Activated CD8-positive, alpha-beta memory T cell treated with anti-CD3 and anti-CD28 coated beads, Interleukin-2, amount 50 U/mL, for 1 hour (primary cell): ENCODE data around the gene CNRIP1.
"Not testable (repeated sequence)": the region's sequence is repeated elsewhere in the genome, so short reads cannot be mapped to it uniquely, and the experiment has no call there.

Experiments
- DNase-seq: peaks from one replicate; pipeline ENCODE4 v3.0.0-alpha.2; 2020; ENCODE audit errors: extremely low read depth

CNRIP1 gene

DNA sequence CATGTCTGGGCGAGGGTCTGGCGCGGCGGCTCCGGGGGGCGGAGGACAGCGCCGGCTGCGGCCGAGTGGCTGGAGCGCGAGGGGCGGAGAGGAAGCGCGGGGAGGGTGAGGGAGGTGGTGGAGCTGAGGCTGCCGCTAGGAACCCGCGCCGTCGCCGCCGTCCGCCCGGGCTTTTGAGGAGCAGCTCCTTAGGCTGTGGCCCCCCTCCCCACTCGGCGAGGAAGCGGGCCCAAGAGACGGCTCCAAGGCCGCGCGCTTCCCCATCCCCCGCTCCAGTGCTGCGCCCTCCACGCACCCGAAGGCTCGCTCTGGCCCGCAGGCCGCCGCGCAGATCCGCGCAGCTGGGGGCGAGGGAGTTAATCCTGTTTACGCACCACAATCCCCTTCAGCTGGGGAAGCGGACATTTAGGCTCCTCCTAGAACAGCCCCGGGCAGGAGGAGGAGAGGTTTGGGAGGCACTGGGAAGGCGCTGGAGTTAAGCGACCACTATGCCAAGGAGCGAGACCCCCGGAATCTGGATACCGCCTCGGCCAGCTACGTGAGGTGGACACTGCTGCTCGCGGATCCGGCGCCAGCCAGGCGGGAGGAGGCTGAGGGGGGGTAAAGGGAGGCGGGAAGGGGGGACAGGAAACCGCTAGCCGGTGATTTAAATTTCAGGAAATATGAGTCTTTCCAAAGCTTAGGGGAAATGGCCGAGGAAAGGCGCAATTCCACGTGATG lies at the start of gene CNRIP1:
CNRIP1 (minus strand) TSS at position 552 of the 720 bp plus-strand sequence; CDS start at position 3, 549 bp downstream.
- DNase-seq, result no peak

DNA sequence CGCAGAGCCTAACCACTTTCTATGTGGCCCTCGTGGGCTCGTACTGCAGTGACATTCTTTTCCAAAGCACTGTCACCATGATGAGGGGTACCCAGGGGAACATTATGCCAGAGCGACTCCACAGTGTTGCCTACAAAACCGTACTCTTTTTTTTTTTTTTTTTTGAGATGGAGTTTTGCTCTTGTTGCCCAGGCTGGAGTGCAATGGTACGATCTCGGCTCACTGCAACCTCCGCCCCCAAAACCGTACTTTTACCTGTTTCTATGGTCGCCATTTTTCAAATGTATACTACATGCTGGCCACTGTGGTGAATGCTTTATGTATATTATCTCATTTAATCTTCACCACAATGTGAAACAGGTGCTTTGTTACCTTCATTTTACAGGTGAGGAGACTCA lies 49.6 kb upstream of the CNRIP1 start:
- no peak for DNase-seq

- no peak for DNase-seq
Observed at GRCh38 chr2:68368654-68369336, 49.0 kb upstream of the CNRIP1 start.

DNA sequence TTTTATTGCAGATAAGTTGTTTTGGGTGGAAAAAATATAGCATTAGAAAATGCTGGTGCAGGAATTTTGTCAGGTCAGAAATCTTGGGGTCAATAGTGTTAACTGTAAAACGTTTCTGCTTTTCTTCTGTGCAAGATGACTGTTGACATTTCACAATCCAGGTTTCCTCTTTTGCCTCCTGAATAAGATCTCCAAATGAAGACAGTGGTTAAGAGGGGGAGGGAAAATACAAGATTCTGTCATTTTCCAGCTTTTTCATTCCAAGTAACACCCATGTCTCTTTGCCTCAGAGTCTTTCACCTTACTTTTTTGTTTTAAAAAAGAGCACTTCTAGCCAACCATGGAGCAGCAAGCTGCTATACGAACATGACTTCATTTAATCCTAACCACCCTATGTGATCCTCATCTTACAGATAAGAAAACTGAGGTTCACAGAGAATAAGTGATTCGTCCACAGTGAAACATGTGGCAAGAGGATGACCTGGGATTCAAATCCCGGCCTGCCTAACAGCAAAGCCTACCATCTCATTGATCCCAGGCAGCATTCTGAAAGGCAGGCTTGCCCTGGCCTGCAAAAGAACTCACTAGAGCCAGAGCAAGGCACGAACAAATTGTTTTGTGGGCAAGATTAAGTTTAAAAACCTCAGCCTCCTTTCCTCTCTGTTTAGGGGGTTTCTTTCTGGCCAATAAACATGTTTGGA lies 48.4 kb upstream of the CNRIP1 start:
- no peak for DNase-seq

DNA sequence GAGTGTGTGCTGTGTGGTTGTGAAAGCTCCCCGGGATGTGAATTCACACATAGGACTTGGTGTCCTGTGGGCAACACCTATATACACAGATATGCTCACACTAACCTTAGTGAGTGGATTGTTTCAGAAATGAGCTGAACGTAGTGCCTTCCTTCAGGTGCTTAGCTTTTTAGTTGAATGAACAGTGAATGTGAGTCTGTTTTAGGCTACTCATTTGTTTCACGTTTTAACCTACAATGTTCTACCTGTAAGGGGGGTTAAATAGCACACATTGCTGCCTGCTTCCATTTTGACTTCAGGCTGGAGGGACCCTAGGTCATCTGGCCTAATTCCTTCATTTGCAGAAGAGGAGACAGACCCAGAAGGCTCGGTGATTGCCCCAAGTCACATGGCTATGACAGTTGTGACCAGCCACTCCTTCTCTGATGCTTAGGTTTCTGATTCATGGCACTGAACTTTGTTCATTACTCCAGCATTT lies 46.4 kb upstream of the CNRIP1 start:
- DNase-seq, result no peak

- no peak for DNase-seq
Observed at GRCh38 chr2:68365087-68365486, 45.3 kb upstream of the CNRIP1 start, which contains the start of gene PLEK. Gene PLEK, plus strand, starts transcription at chr2:68365282. Its CDS starts 70 bp downstream, at chr2:68365352.

DNA sequence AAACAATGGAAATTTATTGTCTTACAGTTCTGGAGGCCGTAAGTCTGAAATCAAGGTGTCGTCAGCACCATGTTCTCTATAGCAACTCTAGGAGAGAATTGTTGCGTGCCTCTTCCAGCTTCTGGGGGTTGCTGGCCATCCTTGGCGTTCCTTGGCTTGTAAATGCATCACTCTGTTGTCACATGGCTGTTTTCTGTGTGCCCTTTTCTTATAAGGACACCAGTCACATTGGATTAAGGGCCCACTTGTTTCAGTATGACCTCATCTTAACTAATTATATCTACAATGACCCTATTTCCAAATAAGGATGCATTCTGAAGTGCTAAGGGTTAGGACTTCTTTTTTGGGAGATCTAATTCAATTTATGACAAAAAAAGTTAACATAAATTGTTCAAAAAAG lies 44.0 kb upstream of the CNRIP1 start:
- DNase-seq, result no peak

- DNase-seq, result no peak
Observed at GRCh38 chr2:68362749-68363148, 43.0 kb upstream of the CNRIP1 start.

GRCh38 chr2:68362069-68362468 lies 42.3 kb upstream of the CNRIP1 start:
- peak; percentile 56 for DNase-seq

DNA sequence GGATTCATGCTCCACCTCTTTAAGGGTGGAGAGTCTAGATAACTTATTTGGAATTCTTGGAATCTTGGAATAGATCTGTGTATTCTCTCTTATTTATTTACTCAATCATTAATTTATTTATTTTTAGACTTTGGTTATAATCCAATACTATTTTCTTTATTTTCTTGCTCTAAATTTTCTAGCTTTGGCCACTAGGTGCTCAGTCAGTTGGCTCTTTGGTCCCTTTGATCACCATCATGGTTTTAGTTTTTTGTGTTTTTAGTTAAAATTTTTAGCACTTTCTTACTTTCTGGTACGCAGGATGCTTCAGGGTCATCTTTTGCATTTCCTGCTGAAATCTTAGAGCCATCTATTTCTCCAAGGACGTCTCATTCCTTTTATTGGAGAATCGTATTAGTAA lies 40.1 kb upstream of the CNRIP1 start:
- no peak for DNase-seq

GRCh38 chr2:68357605-68358337 lies 38.0 kb upstream of the CNRIP1 start:
- DNase-seq, result no peak

DNA sequence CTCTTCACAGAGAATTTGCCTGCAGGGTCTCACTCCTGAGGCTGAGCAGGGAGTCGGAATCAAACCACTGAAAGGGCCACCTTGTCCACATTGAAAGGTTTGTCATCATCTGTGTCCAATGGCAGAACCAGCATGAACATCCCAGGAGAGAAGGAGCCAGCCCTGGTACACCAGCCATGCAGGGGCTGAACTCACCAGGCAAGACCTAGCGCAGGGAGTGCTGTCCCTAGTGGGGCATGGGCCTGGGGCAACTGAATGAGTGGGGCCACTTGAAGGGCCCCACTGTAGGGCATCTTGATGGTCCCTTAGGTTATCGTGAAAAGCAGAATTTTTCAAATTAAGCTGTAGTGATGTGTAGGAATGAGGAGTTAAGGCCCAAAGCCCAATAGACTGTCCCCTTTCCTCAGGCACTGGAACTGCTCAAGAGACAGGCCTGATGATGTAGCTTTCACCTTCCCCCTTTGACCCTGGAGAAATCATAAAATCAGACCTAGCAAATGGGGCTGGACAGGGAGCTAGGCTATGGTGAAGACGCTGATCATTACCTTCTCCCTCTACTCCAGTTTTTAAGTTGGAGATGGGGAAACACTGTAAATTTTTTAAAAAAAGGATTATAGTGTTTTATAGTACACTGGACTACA lies 37.0 kb upstream of the CNRIP1 start:
- no peak for DNase-seq

GRCh38 chr2:68352651-68353391 lies 33.1 kb upstream of the CNRIP1 start:
- DNase-seq, result no peak

GRCh38 chr2:68351997-68352396 lies 32.2 kb upstream of the CNRIP1 start:
- DNase-seq, result no peak

- not testable (repeated sequence) for DNase-seq
Observed at GRCh38 chr2:68349091-68349490, 29.3 kb upstream of the CNRIP1 start.

DNA sequence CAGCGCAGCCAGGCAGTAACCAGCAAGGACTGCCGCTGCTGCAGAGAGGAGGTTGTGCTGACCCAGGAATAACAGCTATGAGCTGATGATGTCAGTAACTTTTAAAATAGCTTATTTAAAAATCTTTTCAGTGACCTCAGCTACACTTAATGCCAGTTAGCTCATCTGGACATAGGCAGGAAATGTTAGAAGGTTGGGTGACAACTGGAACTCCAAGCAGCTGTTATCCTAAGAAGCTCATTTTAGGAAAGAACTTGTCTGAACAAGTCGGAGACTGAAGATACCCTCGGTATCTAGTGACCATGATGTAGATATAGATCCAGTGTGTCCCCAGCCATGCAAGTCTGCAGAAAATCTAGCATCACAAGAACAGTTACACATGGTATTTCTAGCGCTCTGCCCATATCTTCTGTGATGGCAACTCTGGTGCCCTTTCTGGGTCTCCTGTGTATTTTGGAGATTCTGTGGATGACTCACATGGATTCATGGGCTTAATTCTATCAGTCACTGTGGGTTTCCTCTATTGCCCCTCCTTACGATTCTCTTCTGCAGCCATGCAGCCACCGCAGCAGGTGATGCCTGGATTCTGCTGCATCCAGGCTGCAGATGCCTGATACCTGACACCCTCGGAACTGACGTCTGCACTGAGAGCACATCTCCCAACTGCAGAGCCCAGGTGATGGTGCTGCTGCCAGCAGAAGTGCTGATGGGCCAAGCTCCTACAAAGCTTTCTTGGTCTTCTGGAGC lies 25.6 kb upstream of the CNRIP1 start:
- no peak for DNase-seq

DNA sequence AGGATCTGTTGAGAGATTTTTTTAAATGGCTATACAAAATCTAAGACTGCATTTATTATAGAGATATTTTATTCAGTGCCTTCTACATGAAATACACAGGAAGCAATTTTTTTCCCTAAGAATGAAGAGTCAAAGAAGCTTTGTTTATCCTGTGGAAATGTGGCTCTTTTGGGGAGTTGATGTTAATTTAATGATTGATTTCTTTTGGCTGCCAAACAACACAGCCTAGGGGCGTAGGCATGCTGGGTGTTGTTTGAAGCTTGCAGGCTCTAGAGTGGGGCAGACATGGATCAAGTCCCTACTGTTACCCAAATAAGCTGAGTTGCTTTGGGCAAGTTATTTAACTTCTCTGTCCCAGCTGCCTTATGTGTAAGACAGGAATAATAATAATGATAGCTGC lies 24.3 kb upstream of the CNRIP1 start:
- DNase-seq, result no peak

GRCh38 chr2:68342470-68342869 lies 22.7 kb upstream of the CNRIP1 start:
- DNase-seq, result no peak

- no peak for DNase-seq
Observed at GRCh38 chr2:68341583-68341982, 21.8 kb upstream of the CNRIP1 start.

- no peak for DNase-seq
Observed at GRCh38 chr2:68341062-68341329, 21.2 kb upstream of the CNRIP1 start.
